Trophoblast cell (in vitro differentiated cells and primary cell): ENCODE results near the gene TMEM242.

Experiments
- DNase-seq, 2 donors: peaks; one replicate each; pipeline ENCODE4 v3.0.0-alpha.2; 2016
- H2AFZ ChIP-seq: 2 replicates; pipeline ENCODE4 v1.6.1; 2013; ENCODE audit warnings: low read length, moderate library complexity, mild to moderate bottlenecking; ENCODE audit not compliant: insufficient read depth, poor library complexity
- H2AK5ac ChIP-seq: 2 replicates; pipeline ENCODE4 v1.6.1; 2013; ENCODE audit warnings: mild to moderate bottlenecking, low read length
- H2BK120ac ChIP-seq: 2 replicates; pipeline ENCODE4 v1.6.1; 2013; ENCODE audit warnings: low read length, mild to moderate bottlenecking, moderate library complexity; ENCODE audit not compliant: insufficient read depth, poor library complexity
- H2BK12ac ChIP-seq: 2 replicates; pipeline ENCODE4 v1.6.1; 2013; ENCODE audit warnings: mild to moderate bottlenecking, low read length, moderate library complexity
- H2BK5ac ChIP-seq: 2 replicates; pipeline ENCODE4 v1.6.1; 2013; ENCODE audit warnings: low read length, low read depth, moderate library complexity, mild to moderate bottlenecking; ENCODE audit not compliant: poor library complexity
- H3K14ac ChIP-seq: 2 replicates; pipeline ENCODE4 v1.6.1; 2013; ENCODE audit warnings: mild to moderate bottlenecking, low read length
- H3K18ac ChIP-seq: 2 replicates; pipeline ENCODE4 v1.6.1; 2013; ENCODE audit warnings: mild to moderate bottlenecking, low read length
- H3K23ac ChIP-seq: 2 replicates; pipeline ENCODE4 v1.6.1; 2013; ENCODE audit warnings: low read length
- H3K27ac ChIP-seq: 2 replicates; pipeline ENCODE4 v1.5.1; 2013; ENCODE audit warnings: low read depth, mild to moderate bottlenecking, inconsistent platforms, low read length, moderate library complexity
- H3K27me3 ChIP-seq: 2 replicates; pipeline ENCODE4 v1.6.1; 2013; ENCODE audit warnings: inconsistent platforms, mild to moderate bottlenecking, low read length, moderate library complexity; ENCODE audit not compliant: insufficient read depth
- H3K36me3 ChIP-seq, 2 experiments: 1 replicate in 1 of 2; 2 replicates in 1 of 2; pipeline ENCODE4 v1.6.1; 2013; ENCODE audit warnings: low read length in 2 of 2, mild to moderate bottlenecking in 2 of 2, moderate library complexity in 1 of 2; ENCODE audit not compliant: insufficient read depth in 2 of 2, control insufficient read depth in 1 of 2
- H3K4ac ChIP-seq: 2 replicates; pipeline ENCODE4 v1.6.1; 2013; ENCODE audit warnings: low read depth, mild to moderate bottlenecking, low read length, moderate library complexity
- H3K4me1 ChIP-seq, 2 experiments: 1 replicate in 1 of 2; 2 replicates in 1 of 2; pipeline ENCODE4 v1.6.1; 2013; ENCODE audit warnings: low read length in 2 of 2, mild to moderate bottlenecking in 2 of 2, moderate library complexity in 1 of 2; ENCODE audit not compliant: insufficient read depth in 2 of 2, control insufficient read depth in 1 of 2
- H3K4me2 ChIP-seq: 2 replicates; pipeline ENCODE4 v1.6.1; 2013; ENCODE audit warnings: inconsistent platforms, mild to moderate bottlenecking, low read length, moderate library complexity
- H3K4me3 ChIP-seq: 2 replicates; pipeline ENCODE4 v1.5.1; 2013; ENCODE audit warnings: mild to moderate bottlenecking, low read depth, low read length, inconsistent platforms
- H3K79me1 ChIP-seq: one replicate; pipeline ENCODE4 v1.6.1; 2013; ENCODE audit warnings: low read length
- H3K79me2 ChIP-seq: 2 replicates; pipeline ENCODE4 v1.6.1; 2013; ENCODE audit warnings: low read length, mild to moderate bottlenecking; ENCODE audit not compliant: control insufficient read depth, insufficient read depth, poor library complexity
- H3K9ac ChIP-seq: 2 replicates; pipeline ENCODE4 v1.6.1; 2013; ENCODE audit warnings: mild to moderate bottlenecking, low read length
- H3K9me3 ChIP-seq: 2 replicates; pipeline ENCODE4 v1.6.1; 2013; ENCODE audit warnings: low read depth, mild to moderate bottlenecking, control low read depth, inconsistent platforms, low read length; ENCODE audit not compliant: insufficient read depth
- H4K12ac ChIP-seq: 2 replicates; pipeline ENCODE4 v1.6.1; 2013; ENCODE audit warnings: low read depth, mild to moderate bottlenecking, low read length, moderate library complexity
- H4K8ac ChIP-seq: 2 replicates; pipeline ENCODE4 v1.6.1; 2013; ENCODE audit warnings: low read depth, mild to moderate bottlenecking, low read length, moderate library complexity
- H4K91ac ChIP-seq: one replicate; pipeline ENCODE4 v1.6.1; 2013; ENCODE audit warnings: low read depth, mild to moderate bottlenecking, low read length, moderate library complexity
- WGBS: extraction: QIAGEN DNeasy Blood & Tissue Kit; methylation state at CpG from one replicate; pipeline ENCODE4 v1.1.7; 2013; ENCODE audit warnings: missing lambda C conversion rate; ENCODE audit not compliant: insufficient read length, insufficient coverage; ENCODE audit errors: extremely low coverage; 5-methylcytosine and 5-hydroxymethylcytosine counted together

Gene TMEM242

DNA sequence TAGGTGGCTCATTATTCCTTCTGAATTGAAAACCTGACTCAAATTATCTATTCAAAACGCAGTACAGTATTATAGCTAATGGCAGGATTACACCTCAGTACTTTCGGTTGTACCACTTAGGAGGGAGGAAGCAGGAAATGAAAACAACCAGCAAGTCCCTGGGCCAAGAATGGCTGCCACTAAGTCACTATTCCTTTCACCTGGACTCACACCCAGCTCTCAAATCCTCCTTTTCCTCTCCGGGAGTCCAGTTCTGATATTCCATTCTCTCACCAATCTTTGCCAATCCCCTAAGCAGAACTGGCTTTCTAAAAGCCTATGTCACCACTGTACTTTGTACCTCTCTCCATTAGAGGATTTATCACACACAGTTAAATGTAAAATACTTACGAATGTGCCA is 20.6 kb downstream of the TMEM242 start:
- H3K14ac ChIP-seq: no peak overlapping the region
- no peak overlapping the region for H2BK120ac ChIP-seq
- DNase-seq: no peak
- H3K9ac ChIP-seq: no peak overlapping the region
- no peaks in the 10 kb centered on the region for H3K9me3 ChIP-seq
- H2BK5ac ChIP-seq: no peak overlapping the region
- H2AK5ac ChIP-seq: no peak overlapping the region
- H3K27me3 ChIP-seq: no peaks in the 10 kb centered on the region
- H3K27ac ChIP-seq: no peak overlapping the region
- no peak overlapping the region for H3K4ac ChIP-seq
- no peaks in the 10 kb centered on the region for H3K4me1 ChIP-seq
- no peak overlapping the region for H3K23ac ChIP-seq
- no peak overlapping the region for H3K18ac ChIP-seq
- no peak overlapping the region for H2AFZ ChIP-seq
- no CpG with 5 or more reads among the region's 4 CpGs for WGBS
- H3K79me1 ChIP-seq: no peaks in the 10 kb centered on the region
- no peak overlapping the region for H2BK12ac ChIP-seq
- H3K4me2 ChIP-seq: no peak overlapping the region
- no peaks in the 10 kb centered on the region for H3K79me2 ChIP-seq
- H4K91ac ChIP-seq: no peak overlapping the region
- H4K12ac ChIP-seq: no peak overlapping the region
- no peaks in the 10 kb centered on the region for H3K36me3 ChIP-seq
- H3K4me3 ChIP-seq: no peak overlapping the region
- H4K8ac ChIP-seq: no peak overlapping the region

DNA sequence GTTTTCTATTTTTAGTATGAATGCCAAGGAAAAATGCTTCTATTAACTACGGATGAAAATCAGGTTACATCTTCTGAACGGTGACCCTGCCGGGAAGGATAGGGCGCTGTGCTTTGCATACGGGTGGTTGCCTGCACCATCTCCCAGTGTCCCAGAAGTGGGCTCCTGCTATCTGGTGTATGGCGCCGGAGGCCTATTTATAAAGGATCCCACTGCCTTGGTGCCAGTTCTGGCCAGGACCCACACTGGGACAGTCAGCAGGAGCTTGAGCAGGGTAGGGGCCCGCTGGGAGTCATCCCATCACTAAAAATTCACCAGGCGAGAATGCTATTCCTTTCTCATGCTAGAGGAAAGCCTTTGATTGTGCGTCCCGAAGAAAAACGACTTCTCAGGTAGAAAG is 22.9 kb downstream of the TMEM242 start:
- no CpG with 5 or more reads among the region's 12 CpGs for WGBS
- DNase-seq: no peak
- no peak overlapping the region for H2BK12ac ChIP-seq
- no peak overlapping the region for H3K4ac ChIP-seq
- no peak overlapping the region for H3K14ac ChIP-seq
- no peak overlapping the region for H4K12ac ChIP-seq
- no peaks in the 10 kb centered on the region for H3K79me1 ChIP-seq
- H3K9me3 ChIP-seq: no peaks in the 10 kb centered on the region
- H4K91ac ChIP-seq: no peak overlapping the region
- no peak overlapping the region for H3K4me2 ChIP-seq
- no peak overlapping the region for H3K23ac ChIP-seq
- H3K18ac ChIP-seq: no peak overlapping the region
- no peaks in the 10 kb centered on the region for H3K79me2 ChIP-seq
- no peak overlapping the region for H2BK120ac ChIP-seq
- no peak overlapping the region for H2AFZ ChIP-seq
- no peaks in the 10 kb centered on the region for H3K27me3 ChIP-seq
- H2AK5ac ChIP-seq: no peak overlapping the region
- H4K8ac ChIP-seq: no peak overlapping the region
- H3K27ac ChIP-seq: no peak overlapping the region
- H2BK5ac ChIP-seq: no peak overlapping the region
- H3K4me1 ChIP-seq: no peaks in the 10 kb centered on the region
- H3K4me3 ChIP-seq: no peak overlapping the region
- H3K9ac ChIP-seq: no peak overlapping the region
- H3K36me3 ChIP-seq: no peaks in the 10 kb centered on the region

DNA sequence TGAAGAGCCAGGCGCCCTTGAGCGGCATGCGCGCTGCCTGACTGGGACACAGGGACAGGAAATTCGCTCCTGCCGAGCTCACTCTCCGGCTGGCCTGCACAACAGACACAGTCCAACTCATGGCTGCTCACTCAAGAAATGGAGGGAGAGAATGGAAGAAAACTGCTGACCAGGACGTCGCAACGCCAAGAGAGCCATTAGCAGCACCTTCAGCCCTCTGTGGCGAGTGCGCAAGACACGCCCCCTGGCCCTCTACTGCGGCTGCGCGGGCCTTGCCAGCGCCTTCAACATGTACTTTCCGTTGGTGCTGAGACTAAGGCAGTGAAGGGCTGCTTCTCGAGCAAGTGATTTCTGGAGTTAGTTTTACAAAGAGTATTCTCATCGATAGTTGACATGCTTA is 23.3 kb downstream of the TMEM242 start:
- Histone ChIP-seq H3K36me3 (no peaks in the 10 kb centered on the region), H4K12ac (no peak overlapping the region)

DNA sequence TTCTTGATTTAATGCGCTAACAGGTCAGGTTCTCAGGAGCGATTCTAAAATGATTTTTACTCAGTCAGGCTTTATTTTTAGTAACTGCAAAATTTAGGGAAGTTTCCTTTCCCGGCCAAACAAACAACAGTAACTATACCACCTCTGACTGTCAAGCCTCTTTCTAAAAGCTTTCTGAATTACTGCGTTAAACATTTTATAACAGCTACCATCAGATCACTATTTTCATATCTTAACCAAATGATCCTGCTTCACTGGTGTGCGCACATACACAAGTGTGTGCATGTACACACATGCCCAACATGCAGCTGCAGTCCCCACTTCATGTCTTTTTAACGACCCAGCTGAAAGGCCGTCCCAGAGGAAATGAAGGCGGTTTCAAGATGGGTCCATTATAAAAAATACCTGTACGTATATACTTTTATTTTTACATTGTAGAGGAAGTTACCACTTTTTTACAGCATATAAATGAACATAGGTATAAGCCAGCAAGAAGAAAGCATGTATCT is 25.0 kb downstream of the TMEM242 start:
- Histone ChIP-seq H3K9ac (no peak overlapping the region), H3K4me2 (no peak overlapping the region), H4K8ac (no peak overlapping the region), H3K27ac (no peak overlapping the region), H2BK120ac (no peak overlapping the region), H3K14ac (no peak overlapping the region), H4K12ac (no peak overlapping the region), H3K4ac (no peak overlapping the region), H3K36me3 (no peaks in the 10 kb centered on the region), H2BK12ac (no peak overlapping the region), H3K4me3 (no peak overlapping the region), H3K27me3 (no peaks in the 10 kb centered on the region), H3K79me2 (no peaks in the 10 kb centered on the region), H2AFZ (no peak overlapping the region), H3K18ac (no peak overlapping the region), H2BK5ac (no peak overlapping the region), H3K9me3 (no peaks in the 10 kb centered on the region), H2AK5ac (no peak overlapping the region), H3K4me1 (no peaks in the 10 kb centered on the region), H3K79me1 (no peaks in the 10 kb centered on the region), H4K91ac (no peak overlapping the region), H3K23ac (no peak overlapping the region)
- no CpG with 5 or more reads among the region's 9 CpGs for WGBS
- no peak for DNase-seq

More for the DNA sequence above, 23.3 kb downstream of the TMEM242 start:
- Histone ChIP-seq H2BK12ac (no peak overlapping the region), H3K9me3 (no peaks in the 10 kb centered on the region), H3K23ac (no peak overlapping the region), H3K4me3 (peak overlapping the region; percentile 15), H3K14ac (no peak overlapping the region), H3K4me2 (no peak overlapping the region), H3K4me1 (no peaks in the 10 kb centered on the region), H4K91ac (no peak overlapping the region), H4K8ac (no peak overlapping the region), H2BK5ac (no peak overlapping the region), H3K9ac (no peak overlapping the region), H2BK120ac (no peak overlapping the region), H3K79me1 (no peaks in the 10 kb centered on the region), H3K27ac (no peak overlapping the region), H3K79me2 (no peaks in the 10 kb centered on the region), H2AK5ac (no peak overlapping the region), H3K27me3 (no peaks in the 10 kb centered on the region), H3K4ac (no peak overlapping the region), H2AFZ (no peak overlapping the region), H3K18ac (no peak overlapping the region)
- no CpG with 5 or more reads among the region's 20 CpGs for WGBS
- no peak for DNase-seq
